ENCODE results near the gene TYRO3. TPM values are rescaled to one million over a fixed set of nuclear protein-coding genes. Genes with fewer than 3 reads are reported as not detected.

Gene TYRO3
- total and polyA plus RNA-seq, 2 donors (not counting 1 experiment from before 2014, with no cell fraction given) = 0.05 TPM; not detected in 1

- no peak for DNase-seq
- 100% methylated on average over 2 of the region's 3 CpGs for WGBS (ENCODE audit: insufficient coverage)
- H4K20me1 ChIP-seq (ENCODE audit: control insufficient read depth, insufficient read depth, low read length, poor library complexity, severe bottlenecking) = no peaks in the 10 kb centered on the region
- H3K4me2 ChIP-seq (replicated peaks; ENCODE audit: low read depth, low read length, poor library complexity, severe bottlenecking) = no peak overlapping the region
- POLR2A ChIA-PET = no interaction called here
- no peak overlapping the region for H3K4me3 Mint-ChIP-seq
- intact Hi-C loops (cut with micrococcal nuclease) = no loop called here
- H3K9ac ChIP-seq (ENCODE audit: low read length) = no peak overlapping the region
- H2AFZ ChIP-seq (ENCODE audit: insufficient read depth, low read depth, low read length, poor library complexity, severe bottlenecking) = no peak overlapping the region
- no peaks in the 10 kb centered on the region for H3K36me3 ChIP-seq (replicated peaks in 1 of 2; ENCODE audit: control extremely low read depth in 1 of 2, control insufficient read depth in 1 of 2, extremely low read depth in 1 of 2, insufficient read depth in 2 of 2, low read length in 1 of 2)
- H3K4me1 Mint-ChIP-seq = peaks cover 9% of the 10 kb centered on the region
- CTCF ChIA-PET = interaction anchor here (0.8 to 4.1 kb wide), 4 partner anchors 21 to 168 kb away, joined by 8 to 35 read pairs (median 17); partner anchors contain the start of gene MAPKBP1
- no peaks in the 10 kb centered on the region for H3K79me2 ChIP-seq (ENCODE audit: control insufficient read depth, insufficient read depth, low read length)
- no peak overlapping the region for H3K4me3 ChIP-seq (ENCODE audit: control extremely low read depth in 1 of 5, extremely low read depth in 1 of 5, insufficient read depth in 1 of 5, low read depth in 2 of 5, low read length in 4 of 5)
- no peaks in the 10 kb centered on the region for H3K9me3 Mint-ChIP-seq (ENCODE audit: insufficient read depth)
- no peak overlapping the region for H3K27ac ChIP-seq (ENCODE audit: low read length in 2 of 2)
- ATAC-seq (ENCODE audit: low read depth) = no peak
- H3K27me3 ChIP-seq (replicated peaks in 1 of 4; ENCODE audit: control extremely low read depth in 1 of 4, control insufficient read depth in 3 of 4, insufficient read depth in 4 of 4, low read length in 3 of 4) = peaks cover 0 to 14% (median 5%) of the 10 kb centered on the region in 4 experiments
- H3K27ac Mint-ChIP-seq = no peak overlapping the region
- no peaks in the 10 kb centered on the region for H3K9me3 ChIP-seq (ENCODE audit: control extremely low read depth in 1 of 3, control insufficient read depth in 2 of 3, insufficient read depth in 1 of 3, low read length in 2 of 3)
- peaks cover 8 to 10% of the 10 kb centered on the region in 2 donors for H3K4me1 ChIP-seq (ENCODE audit: control insufficient read depth in 2 of 2, insufficient read depth in 2 of 2, low read length in 2 of 2)
- TF ChIP-seq, protein P1, sequence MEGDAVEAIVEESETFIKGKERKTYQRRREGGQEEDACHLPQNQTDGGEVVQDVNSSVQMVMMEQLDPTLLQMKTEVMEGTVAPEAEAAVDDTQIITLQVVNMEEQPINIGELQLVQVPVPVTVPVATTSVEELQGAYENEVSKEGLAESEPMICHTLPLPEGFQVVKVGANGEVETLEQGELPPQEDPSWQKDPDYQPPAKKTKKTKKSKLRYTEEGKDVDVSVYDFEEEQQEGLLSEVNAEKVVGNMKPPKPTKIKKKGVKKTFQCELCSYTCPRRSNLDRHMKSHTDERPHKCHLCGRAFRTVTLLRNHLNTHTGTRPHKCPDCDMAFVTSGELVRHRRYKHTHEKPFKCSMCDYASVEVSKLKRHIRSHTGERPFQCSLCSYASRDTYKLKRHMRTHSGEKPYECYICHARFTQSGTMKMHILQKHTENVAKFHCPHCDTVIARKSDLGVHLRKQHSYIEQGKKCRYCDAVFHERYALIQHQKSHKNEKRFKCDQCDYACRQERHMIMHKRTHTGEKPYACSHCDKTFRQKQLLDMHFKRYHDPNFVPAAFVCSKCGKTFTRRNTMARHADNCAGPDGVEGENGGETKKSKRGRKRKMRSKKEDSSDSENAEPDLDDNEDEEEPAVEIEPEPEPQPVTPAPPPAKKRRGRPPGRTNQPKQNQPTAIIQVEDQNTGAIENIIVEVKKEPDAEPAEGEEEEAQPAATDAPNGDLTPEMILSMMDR (IDR thresholded peaks at IDR 0.05) = no peak
- peaks cover 29% of the 10 kb centered on the region for H3K27me3 Mint-ChIP-seq
Observed at GRCh38 chr15:41605566-41605965, 46.6 kb downstream of the TYRO3 start.

DNA sequence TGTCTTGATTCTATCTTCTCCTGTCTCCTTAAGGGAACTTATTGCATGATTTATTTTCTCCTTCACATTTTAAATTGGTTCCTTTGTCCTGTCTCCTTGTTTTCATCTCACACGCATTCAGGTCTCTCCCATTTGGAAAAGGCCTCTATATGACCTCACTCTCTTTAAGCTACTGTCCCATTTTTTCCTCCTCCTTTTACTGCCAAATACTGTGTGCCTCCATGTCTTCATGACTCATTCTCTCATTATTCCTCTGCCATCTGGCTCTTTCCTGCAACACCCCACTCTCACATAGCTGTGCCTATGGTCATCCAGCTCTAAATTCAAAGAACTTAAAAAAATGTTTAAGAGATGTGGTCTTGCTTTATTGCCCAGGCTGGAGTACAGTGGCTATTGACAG lies 48.0 kb downstream of the TYRO3 start:
- no peak for TF ChIP-seq EZH2 (IDR thresholded peaks at IDR 0.05; ENCODE audit: borderline replicate concordance, insufficient read depth, low read depth, low read length, poor library complexity, severe bottlenecking)
- TF ChIP-seq, protein P1 (IDR thresholded peaks at IDR 0.05) = no peak
- Histone ChIP-seq H3K27ac (ENCODE audit: low read length in 2 of 2) (no peak overlapping the region), H3K9ac (ENCODE audit: low read length) (no peak overlapping the region), H3K36me3 (replicated peaks in 1 of 2; ENCODE audit: control extremely low read depth in 1 of 2, control insufficient read depth in 1 of 2, extremely low read depth in 1 of 2, insufficient read depth in 2 of 2, low read length in 1 of 2) (no peaks in the 10 kb centered on the region), H4K20me1 (ENCODE audit: control insufficient read depth, insufficient read depth, low read length, poor library complexity, severe bottlenecking) (no peaks in the 10 kb centered on the region), H3K4me2 (replicated peaks; ENCODE audit: low read depth, low read length, poor library complexity, severe bottlenecking) (no peak overlapping the region), H3K79me2 (ENCODE audit: control insufficient read depth, insufficient read depth, low read length) (no peaks in the 10 kb centered on the region), H3K4me3 (ENCODE audit: control extremely low read depth in 1 of 5, extremely low read depth in 1 of 5, insufficient read depth in 1 of 5, low read depth in 2 of 5, low read length in 4 of 5) (no peak overlapping the region), H3K27me3 (replicated peaks in 1 of 4; ENCODE audit: control extremely low read depth in 1 of 4, control insufficient read depth in 3 of 4, insufficient read depth in 4 of 4, low read length in 3 of 4) (peaks cover 0 to 9% (median 5%) of the 10 kb centered on the region in 4 experiments), H3K9me3 (ENCODE audit: control extremely low read depth in 1 of 3, control insufficient read depth in 2 of 3, insufficient read depth in 1 of 3, low read length in 2 of 3) (no peaks in the 10 kb centered on the region), H2AFZ (ENCODE audit: insufficient read depth, low read depth, low read length, poor library complexity, severe bottlenecking) (no peak overlapping the region), H3K4me1 (ENCODE audit: control insufficient read depth in 2 of 2, insufficient read depth in 2 of 2, low read length in 2 of 2) (peaks cover 8 to 10% of the 10 kb centered on the region in 2 donors)
- Mint-ChIP-seq H3K9me3 (ENCODE audit: insufficient read depth) (no peaks in the 10 kb centered on the region), H3K4me3 (no peak overlapping the region), H3K27ac (no peak overlapping the region), H3K4me1 (peaks cover 9% of the 10 kb centered on the region), H3K27me3 (peaks cover 24% of the 10 kb centered on the region)
- ChIA-PET CTCF (interaction anchor here (0.6 to 1.0 kb wide), 2 partner anchors 74 to 297 kb away, joined by 3 to 5 read pairs; no protein-coding TSS in a partner anchor), POLR2A (no interaction called here)
- intact Hi-C loops (cut with micrococcal nuclease) = no loop called here
- WGBS (ENCODE audit: insufficient coverage) = 100% methylated on average over 1 of the region's 1 CpG
- ATAC-seq (ENCODE audit: low read depth) = no peak
- DNase-seq = no peak
